SU-DHL-6 (cell line): ENCODE results near the gene INPP5A.

Source experiments
- H2AFZ ChIP-seq: fragments of 200-600 bp; sonication (generic); 2 replicates; pipeline ENCODE4 v1.6.1; 2014; ENCODE audit warnings: low read depth, mild to moderate bottlenecking, moderate library complexity, mixed read lengths, antibody characterized with exemption, low read length; ENCODE audit not compliant: severe bottlenecking
- H3F3A ChIP-seq: fragments of 200-600 bp; shearing (Covaris generic); 2 replicates; pipeline ENCODE4 v1.6.0; 2016; ENCODE audit warnings: antibody characterized with exemption, mild to moderate bottlenecking; ENCODE audit not compliant: insufficient read depth
- H3K27ac ChIP-seq: fragments of 200-600 bp; sonication (generic); 2 replicates; pipeline ENCODE4 v1.5.1; 2016; ENCODE audit warnings: low read depth, mild to moderate bottlenecking, low read length, moderate library complexity, mixed read lengths
- H3K27me3 ChIP-seq: fragments of 200-600 bp; sonication (generic), shearing (Covaris generic); 2 replicates; pipeline ENCODE4 v1.6.0; 2014; ENCODE audit warnings: mild to moderate bottlenecking, low read length
- H3K36me3 ChIP-seq: fragments of 200-600 bp; sonication (generic); 2 replicates; pipeline ENCODE4 v1.6.1; 2014; ENCODE audit warnings: mild to moderate bottlenecking, low read length, mixed read lengths
- H3K4me2 ChIP-seq: fragments of 300-600, 200-600 bp; shearing (Covaris generic), sonication (generic); 2 replicates; pipeline ENCODE4 v1.6.0; 2014; ENCODE audit warnings: low read length, low read depth, mild to moderate bottlenecking; ENCODE audit not compliant: poor library complexity, severe bottlenecking
- H3K4me3 ChIP-seq: fragments of 200-600 bp; sonication (generic); 2 replicates; pipeline ENCODE4 v1.5.1; 2014; ENCODE audit warnings: antibody characterized with exemption, low read length, mild to moderate bottlenecking, mixed read lengths; ENCODE audit not compliant: insufficient read depth, poor library complexity, severe bottlenecking
- H3K79me2 ChIP-seq: fragments of 200-600 bp; sonication (generic); 2 replicates; pipeline ENCODE4 v1.6.1; 2014; ENCODE audit warnings: mild to moderate bottlenecking, low read length, moderate library complexity; ENCODE audit not compliant: insufficient read depth
- H3K9ac ChIP-seq: fragments of 200-600 bp; sonication (generic); 2 replicates; pipeline ENCODE4 v1.7.0; 2014; ENCODE audit warnings: mild to moderate bottlenecking, low read length
- H3K9me2 ChIP-seq: fragments of 200-600 bp; sonication (generic); replicated peaks from 2 replicates; pipeline ENCODE4 v1.6.1; 2014; ENCODE audit warnings: low read length; ENCODE audit not compliant: insufficient read depth
- H3K9me3 ChIP-seq: fragments of 200-600 bp; sonication (generic); 2 replicates; pipeline ENCODE4 v1.6.1; 2014; ENCODE audit warnings: low read length, mixed read lengths; ENCODE audit not compliant: insufficient read depth
- H4K20me1 ChIP-seq: fragments of 200-600 bp; sonication (generic); 2 replicates; pipeline ENCODE4 v1.6.1; 2014; ENCODE audit warnings: low read depth, mild to moderate bottlenecking, antibody characterized with exemption, low read length, moderate library complexity, mixed read lengths
- EZH2phosphoT487 ChIP-seq: fragments of 200-600 bp; sonication (generic), shearing (Covaris generic); conservative IDR thresholded peaks from 2 replicates; pipeline ENCODE4 v1.6.1; 2018; ENCODE audit warnings: mild to moderate bottlenecking, antibody characterized with exemption, low read length, moderate library complexity, mixed read lengths
- TF ChIP-seq, protein P1 (sequence below): fragments of 200-600 bp; sonication (generic); IDR thresholded peaks from one replicate; pipeline ENCODE4 v1.5.1; 2017; ENCODE audit warnings: antibody characterized with exemption, mild to moderate bottlenecking, low read length, moderate library complexity; ENCODE audit not compliant: insufficient read depth, poor library complexity, severe bottlenecking

INPP5A gene

DNA sequence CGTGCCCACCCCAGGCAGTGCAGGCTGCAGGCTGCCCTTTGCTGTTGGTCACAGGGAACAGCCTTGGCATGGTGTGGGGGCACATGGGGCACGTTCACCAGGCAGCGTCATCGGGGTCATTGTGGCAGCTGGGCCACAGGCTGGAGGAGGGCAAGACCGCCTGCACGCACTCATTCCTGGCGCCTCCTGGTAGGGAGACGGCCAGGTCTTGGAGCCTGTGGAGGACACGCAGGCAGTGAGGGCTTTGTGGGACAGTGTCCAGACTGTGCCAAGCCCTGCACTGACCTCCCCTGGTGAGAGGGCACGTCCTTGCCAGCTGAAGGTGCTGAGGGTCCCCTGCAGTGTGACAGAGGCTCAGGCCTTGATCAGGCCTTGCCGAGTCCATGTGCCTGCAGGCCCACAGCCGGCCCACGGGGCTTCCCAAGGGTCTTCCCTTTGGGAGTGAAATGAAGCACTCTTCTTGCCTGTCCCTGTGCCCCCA, 171.9 kb downstream of the INPP5A start:
- peaks cover 12% of the 10 kb centered on the region; the same call in 1 of the 2 replicates for H3K9me3 ChIP-seq
- H3K79me2 ChIP-seq: no peaks in the 10 kb centered on the region
- H3K36me3 ChIP-seq: no peaks in the 10 kb centered on the region
- no peak overlapping the region for H2AFZ ChIP-seq
- H3K27ac ChIP-seq: no peak overlapping the region
- H3K9ac ChIP-seq: no peak overlapping the region
- H3K9me2 ChIP-seq: no peaks in the 10 kb centered on the region
- no peaks in the 10 kb centered on the region for H4K20me1 ChIP-seq
- TF ChIP-seq, protein P1, sequence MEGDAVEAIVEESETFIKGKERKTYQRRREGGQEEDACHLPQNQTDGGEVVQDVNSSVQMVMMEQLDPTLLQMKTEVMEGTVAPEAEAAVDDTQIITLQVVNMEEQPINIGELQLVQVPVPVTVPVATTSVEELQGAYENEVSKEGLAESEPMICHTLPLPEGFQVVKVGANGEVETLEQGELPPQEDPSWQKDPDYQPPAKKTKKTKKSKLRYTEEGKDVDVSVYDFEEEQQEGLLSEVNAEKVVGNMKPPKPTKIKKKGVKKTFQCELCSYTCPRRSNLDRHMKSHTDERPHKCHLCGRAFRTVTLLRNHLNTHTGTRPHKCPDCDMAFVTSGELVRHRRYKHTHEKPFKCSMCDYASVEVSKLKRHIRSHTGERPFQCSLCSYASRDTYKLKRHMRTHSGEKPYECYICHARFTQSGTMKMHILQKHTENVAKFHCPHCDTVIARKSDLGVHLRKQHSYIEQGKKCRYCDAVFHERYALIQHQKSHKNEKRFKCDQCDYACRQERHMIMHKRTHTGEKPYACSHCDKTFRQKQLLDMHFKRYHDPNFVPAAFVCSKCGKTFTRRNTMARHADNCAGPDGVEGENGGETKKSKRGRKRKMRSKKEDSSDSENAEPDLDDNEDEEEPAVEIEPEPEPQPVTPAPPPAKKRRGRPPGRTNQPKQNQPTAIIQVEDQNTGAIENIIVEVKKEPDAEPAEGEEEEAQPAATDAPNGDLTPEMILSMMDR: no peak
- TF ChIP-seq EZH2phosphoT487: no peak
- H3K4me3 ChIP-seq: no peak overlapping the region
- H3K4me2 ChIP-seq: no peak overlapping the region
- H3K27me3 ChIP-seq: no peaks in the 10 kb centered on the region
- no peaks in the 10 kb centered on the region for H3F3A ChIP-seq

DNA sequence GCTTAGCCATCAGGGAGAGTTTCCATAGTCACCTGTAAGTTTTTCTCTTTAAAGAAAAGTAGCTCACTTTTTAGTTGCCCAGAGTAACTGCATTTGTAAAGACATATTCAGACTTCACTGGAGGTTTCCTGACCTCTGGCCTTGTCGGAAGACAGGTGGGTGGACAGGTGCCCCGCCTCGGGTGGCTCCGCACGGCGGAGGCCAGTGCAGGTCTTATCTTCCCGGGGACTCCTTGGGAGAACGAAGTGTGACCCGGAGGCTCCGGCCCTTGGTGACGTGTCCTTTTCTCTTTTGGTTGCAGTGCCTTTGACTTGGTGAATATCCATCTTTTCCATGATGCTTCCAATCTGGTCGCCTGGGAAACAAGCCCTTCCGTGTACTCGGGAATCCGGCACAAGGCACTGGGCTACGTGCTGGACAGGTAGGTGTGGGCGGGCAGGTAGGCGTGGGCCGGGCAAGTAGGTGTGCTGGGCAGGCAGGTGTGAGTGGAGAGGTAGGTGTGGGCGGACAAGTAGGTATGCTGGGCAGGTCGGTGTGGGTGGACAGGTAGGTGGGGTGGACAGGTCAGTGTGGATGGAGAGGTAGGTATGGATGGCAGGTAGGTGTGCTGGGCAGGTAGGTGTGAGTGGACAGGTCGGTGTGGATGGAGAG, 172.6 kb downstream of the INPP5A start:
- Histone ChIP-seq H3K27me3 (no peaks in the 10 kb centered on the region), H3K4me2 (no peak overlapping the region), H4K20me1 (no peaks in the 10 kb centered on the region), H3K9ac (no peak overlapping the region), H3K36me3 (no peaks in the 10 kb centered on the region), H3K9me2 (no peaks in the 10 kb centered on the region), H2AFZ (no peak overlapping the region), H3K27ac (no peak overlapping the region), H3K79me2 (no peaks in the 10 kb centered on the region), H3K9me3 (peaks cover 12% of the 10 kb centered on the region; the same call in 1 of the 2 replicates), H3F3A (no peaks in the 10 kb centered on the region), H3K4me3 (no peak overlapping the region)
- no peak for TF ChIP-seq EZH2phosphoT487
- TF ChIP-seq, protein P1: no peak

DNA sequence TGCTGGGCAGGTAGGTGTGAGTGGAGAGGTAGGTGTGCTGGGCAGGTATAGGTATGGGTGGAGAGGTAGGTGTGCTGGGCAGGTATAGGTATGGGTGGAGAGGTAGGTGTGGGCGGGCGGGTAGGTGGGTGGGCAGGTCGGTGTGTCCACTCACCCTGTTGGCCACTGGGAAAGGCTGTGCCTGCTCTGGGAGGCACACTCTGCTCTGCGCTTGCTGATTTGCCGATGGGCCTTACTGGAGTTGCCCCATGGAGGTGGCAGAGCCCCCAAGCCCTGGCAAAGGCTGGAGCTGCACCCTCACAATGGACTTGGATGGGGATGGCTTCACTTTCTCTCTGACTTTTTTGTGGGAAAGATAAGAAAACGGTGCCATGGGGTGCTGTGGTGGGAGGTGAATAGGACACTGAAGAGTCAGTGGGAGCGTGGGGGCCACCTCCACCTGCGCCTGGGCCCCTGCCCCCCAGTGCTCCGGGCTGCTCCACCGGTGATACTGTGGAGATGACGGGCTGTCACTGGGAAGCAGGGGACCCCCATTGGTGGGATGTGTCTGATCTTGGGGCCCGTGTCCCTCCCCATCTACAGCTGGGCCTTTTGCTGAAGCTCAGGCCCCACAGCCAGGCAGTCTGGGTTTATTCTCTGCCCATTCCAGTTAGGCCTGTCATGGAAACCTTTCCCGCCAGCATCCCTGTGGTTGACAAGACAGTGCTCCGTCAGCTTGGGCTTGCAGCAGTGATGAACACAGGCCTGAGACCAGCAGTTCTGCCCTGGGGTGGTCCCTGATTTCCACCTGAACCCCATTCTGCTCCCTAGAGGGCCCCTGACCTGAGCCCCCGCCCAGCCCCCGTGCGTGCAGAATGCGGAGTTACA, 173.4 kb downstream of the INPP5A start:
- no peaks in the 10 kb centered on the region for H4K20me1 ChIP-seq
- H2AFZ ChIP-seq: no peak overlapping the region
- H3K9me2 ChIP-seq: no peaks in the 10 kb centered on the region
- no peaks in the 10 kb centered on the region for H3K27me3 ChIP-seq
- H3K9ac ChIP-seq: no peak overlapping the region
- no peak overlapping the region for H3K4me3 ChIP-seq
- no peak overlapping the region for H3K4me2 ChIP-seq
- H3K9me3 ChIP-seq: peaks cover 6% of the 10 kb centered on the region; the same call in 1 of the 2 replicates
- TF ChIP-seq EZH2phosphoT487: no peak
- TF ChIP-seq, protein P1: no peak
- no peak overlapping the region for H3K27ac ChIP-seq
- no peaks in the 10 kb centered on the region for H3K36me3 ChIP-seq
- no peaks in the 10 kb centered on the region for H3F3A ChIP-seq
- H3K79me2 ChIP-seq: no peaks in the 10 kb centered on the region
